GM19468 (cell line): ENCODE measurements around the gene RBM18.

Experiments used
- ATAC-seq: cut with Tn5 transposase; IDR thresholded peaks from one replicate; pipeline ENCODE4 v1.9.1; 2021; ENCODE audit warnings: mild to moderate bottlenecking, moderate library complexity, moderate number of reproducible peaks; ENCODE audit not compliant: unreplicated experiment; ENCODE audit errors: extremely low read depth

Gene RBM18

DNA sequence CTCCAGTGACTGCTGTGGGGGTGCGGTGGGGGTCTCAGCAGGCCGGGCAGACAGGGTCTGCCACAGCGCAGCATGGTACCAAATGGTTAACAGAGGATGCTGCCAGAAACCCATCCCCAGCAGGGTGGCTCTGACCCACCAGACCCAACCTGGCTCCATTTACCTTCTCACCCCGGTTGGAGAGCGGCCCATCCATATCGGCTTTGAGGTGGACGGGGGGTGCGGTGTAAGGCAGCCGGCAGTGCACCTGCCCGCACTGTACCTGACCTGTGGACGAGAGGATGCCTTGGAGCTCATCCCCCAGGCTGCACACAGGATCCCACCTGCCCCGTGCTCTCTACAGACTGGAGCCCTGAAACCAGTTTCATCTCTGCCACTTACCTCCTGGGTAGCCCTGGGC lies 55.2 kb downstream of the RBM18 start:
- ATAC-seq = no peak

DNA sequence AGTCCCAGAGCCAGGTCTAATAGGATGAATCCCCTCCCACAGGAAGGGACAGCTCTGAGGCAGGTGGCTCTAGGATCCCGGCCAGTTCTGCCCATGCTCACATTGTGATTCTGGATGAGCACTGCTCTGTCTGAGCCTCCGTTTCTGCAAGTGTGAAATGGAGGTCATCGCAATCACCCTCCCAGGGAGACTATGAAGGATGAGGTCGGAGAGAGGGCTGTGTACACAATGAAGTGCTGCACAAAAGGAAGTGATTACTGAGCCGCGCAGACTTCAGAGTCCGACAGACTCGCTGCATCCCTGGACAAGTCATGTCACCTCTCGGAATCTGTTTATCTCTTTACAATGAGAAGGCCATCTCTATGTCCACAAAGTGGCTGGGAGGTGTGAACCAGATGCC lies 57.5 kb downstream of the RBM18 start:
- ATAC-seq = no peak

DNA sequence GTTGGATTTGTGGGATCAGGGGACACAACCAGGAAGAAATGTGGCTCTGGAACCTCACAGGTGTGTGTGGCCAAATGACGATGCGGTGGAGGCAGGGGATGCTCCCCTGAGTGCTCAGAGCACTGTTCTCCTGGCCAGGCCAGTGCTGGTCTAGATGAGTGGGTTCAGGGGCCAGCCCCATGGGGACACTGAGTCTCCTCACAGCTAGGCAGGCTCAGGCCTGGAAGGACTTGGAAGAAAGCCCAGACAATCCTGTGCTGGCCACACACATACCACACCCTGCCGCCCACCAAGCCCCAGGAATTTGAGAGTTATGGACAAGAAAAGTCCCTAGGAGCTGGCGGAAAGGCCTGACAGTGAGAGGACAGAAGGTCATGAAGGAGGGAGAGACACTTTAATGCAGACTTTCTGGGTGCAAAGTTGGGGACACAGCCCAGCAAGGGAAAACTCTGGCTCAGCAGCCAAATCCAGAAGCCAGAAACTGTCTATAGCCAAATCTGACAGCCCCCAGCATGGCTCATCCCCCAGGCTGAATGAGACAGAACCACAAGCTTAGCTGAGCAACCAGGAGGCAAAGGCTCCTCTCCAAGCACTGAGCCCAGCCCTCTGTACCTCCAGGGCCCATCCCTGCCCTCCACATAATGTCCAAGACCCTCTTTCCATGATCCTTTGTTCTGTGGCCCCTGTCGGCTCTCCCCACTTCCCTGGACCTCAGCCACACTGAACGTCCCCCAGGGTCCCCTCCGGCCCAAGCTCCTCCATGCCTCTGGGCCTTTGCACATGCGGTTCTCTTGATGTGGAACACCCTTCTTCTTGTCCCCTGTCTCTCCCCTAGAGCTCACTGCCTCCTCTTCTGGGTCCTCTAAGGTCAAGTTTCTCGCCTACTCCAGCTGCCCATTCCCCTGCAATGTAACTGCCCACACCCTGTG lies 58.3 kb downstream of the RBM18 start:
- ATAC-seq = no peak

DNA sequence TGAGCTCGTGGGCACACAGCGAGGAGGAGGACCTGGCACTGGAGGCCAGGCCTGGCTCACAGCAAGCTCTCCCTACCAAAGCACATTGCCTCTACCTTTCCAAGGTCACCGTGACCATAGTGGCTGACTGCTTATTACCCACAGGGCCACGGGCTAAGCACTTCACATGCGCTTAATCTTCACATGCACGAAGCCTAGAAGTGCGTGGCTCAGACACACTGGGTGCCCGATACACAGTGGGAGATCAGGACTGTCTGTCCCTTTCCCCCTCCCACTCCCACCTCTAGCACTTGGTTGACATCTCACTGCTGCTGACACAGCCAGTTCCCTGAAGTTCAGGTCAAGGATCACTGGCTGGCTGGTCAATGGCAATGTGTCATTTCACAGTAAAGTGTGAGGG lies 59.5 kb downstream of the RBM18 start:
- ATAC-seq = no peak

DNA sequence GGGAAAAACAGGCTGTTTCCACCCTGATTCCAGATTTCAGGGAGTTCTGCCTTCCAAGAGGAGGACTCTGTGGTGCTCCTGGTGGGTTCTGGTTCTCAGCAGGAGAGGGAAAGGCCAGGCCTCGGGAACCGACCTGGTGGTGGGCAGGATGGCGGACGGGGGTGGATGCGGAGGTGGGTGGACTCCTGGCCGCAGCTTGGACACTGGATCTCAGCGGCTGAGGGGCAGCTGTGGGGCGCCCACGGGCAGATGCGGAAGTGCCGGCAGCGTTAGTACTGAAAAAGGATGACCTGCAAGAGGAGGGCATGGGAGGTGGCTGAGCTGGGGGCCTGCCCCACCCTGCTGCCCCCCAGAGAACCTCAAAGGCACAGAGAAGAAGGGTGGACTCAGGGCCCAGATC lies 60.1 kb downstream of the RBM18 start:
- ATAC-seq = no peak

DNA sequence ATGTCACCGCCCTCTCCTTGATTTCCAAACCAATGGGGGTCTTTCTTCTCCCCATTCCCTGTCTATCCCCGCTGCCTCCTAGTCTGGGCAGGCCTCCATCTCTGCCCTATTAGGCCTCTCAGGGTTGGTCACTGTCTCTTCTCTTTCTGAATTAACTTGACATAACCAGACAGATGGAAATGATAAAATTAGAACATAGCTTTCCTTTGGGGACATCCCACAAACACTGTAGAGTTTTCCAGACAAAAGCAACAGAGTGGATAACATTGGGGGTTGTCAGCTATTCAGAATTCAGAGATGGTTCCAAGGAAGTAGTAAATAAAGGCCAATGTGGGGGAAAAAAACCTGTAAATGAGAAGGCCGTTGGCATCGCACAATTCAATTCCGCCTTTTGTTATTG lies 60.6 kb downstream of the RBM18 start:
- no peak for ATAC-seq

DNA sequence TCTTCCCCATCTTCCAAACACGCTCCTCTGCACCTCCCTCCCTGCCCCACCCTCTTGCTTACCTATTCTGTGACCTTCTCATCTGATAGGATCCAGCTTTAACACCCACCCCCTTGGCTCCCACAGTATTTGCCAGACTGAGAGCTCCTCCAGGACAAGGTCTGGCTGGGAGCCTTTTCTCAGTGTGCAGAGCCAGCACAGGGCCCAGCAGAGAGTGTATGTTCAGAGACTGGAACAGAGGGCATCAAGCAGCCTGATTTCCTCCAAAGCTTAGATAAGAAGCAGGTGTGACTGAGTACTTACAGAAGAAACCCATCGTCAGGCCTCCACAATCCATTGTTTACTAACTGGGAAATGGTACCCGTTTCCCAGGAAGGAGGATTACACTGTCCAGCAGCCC lies 62.5 kb downstream of the RBM18 start:
- ATAC-seq = no peak

DNA sequence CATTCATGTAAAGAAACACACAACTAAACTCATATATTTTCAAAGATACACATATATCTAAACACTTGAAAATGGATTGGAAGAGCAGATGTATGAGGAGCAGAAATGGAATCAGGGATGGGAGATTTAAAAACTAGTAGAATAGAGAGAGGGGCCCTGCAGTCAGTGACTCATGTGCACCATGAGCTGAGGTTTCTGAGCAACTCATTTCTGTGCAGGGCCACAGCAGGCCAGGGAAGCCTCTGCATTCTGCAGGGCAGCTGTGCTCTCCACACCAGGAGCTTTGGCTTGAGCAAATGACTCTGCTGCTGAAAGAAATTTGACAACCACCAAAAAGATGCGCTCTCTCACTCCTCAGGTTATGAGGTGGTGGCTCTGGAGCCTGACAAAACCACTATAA lies 63.0 kb downstream of the RBM18 start:
- no peak for ATAC-seq

DNA sequence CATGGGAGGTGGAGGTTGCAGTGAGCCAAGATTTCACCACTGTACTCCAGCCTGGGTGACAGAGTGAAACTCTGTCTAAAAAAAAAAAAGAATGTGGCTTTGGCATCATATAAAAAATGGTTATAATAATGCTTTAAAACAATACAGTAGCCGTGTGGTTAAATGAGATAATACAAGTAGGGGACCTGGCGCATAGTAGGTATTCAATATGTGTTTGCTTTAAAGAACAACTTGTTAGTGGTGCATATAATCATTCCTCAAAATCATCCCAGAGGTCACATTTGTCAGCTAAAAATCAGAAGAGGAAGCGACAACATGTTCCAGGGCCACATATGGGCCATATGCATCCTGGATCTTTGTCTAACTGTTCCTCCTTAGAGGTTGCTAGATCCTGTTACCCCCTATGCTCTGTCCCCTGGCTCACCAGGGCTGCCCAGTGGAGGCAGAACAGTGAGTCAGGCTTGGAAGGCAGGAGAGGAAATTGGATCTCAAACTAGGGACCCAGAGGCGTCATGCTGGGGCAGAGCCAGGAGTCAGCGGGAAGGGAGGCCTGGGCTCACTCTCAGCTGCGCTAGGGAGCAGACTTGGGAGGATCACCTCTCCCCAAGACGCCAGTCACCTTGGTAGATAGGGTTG lies 63.6 kb downstream of the RBM18 start:
- ATAC-seq = no peak

DNA sequence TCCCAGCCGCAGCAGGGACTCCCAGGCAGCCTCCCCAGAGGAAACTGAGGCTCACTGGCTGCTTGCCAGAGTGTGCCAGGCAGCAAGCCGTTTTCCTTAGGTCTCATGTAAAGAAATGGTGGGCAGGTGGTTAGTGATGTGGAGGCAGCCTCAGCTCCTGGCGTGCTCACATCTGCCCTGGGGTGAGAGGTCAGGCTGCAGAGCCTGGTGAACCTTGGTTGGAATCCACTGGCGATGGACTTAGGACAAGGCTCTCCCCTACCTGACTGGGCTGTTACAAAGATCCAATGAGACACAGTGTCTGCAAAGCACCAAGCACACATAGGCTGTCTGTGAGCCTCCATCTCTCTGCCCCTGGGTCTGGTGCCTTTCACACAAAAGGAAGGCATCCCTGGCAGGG lies 66.8 kb downstream of the RBM18 start:
- ATAC-seq = no peak

DNA sequence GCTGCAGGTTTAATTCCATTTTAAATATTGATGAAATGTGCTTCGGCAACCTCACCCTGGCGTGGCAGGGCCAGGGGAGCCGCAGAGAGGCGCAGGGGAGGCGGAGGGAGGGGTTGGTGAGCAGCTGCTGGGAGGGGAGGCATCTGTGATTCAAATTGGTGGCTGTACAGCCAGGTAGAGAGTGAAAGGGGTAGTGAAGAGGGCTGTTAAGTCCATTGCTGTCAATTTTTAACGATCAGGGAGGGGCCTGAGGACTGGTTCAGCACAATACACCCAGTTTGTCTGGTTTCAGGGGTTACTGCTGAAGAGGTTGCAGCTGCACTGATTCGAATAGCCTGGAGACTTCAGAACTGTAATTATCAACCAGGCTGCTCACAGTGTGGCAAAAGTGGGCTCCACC lies 67.2 kb downstream of the RBM18 start:
- ATAC-seq = no peak

DNA sequence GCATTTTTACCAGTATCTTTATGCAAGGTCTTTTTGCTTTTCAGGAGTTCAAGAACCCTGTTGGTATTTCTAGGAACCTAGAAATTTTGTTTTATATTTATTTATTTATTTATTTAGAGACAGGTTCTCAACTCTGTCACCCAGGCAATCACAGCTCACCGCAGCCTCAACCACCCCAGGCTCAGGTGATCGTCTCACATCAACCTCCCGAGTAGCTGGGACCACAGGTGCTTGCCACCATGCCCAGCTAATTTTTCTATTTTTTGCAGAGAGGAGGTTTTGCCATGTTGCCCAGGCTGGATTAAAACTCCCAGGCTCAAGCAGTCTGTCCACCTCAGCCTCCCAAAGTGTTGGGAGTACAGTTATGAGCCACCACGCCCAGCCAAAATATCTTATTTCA lies 68.8 kb downstream of the RBM18 start:
- no peak for ATAC-seq

DNA sequence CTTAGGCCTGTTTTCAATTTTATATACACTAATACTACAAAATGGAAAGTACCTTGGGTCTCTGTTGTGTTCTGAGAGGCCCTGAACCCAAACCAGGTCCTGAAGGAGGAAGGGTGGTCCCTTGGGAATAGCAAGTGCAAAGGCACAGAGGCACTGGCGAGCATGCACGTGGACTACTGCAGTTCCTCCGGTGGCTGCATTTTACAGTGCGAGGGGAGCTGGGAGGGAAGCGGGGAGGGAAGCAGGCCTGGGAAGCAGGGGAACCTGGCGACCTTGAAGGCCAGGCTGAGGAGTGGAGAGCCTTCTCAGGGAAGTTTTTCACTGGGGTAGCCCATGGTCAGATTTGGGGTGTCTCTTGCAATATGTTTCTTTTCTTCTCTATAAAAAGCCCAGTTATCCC lies 71.0 kb downstream of the RBM18 start:
- ATAC-seq = no peak

DNA sequence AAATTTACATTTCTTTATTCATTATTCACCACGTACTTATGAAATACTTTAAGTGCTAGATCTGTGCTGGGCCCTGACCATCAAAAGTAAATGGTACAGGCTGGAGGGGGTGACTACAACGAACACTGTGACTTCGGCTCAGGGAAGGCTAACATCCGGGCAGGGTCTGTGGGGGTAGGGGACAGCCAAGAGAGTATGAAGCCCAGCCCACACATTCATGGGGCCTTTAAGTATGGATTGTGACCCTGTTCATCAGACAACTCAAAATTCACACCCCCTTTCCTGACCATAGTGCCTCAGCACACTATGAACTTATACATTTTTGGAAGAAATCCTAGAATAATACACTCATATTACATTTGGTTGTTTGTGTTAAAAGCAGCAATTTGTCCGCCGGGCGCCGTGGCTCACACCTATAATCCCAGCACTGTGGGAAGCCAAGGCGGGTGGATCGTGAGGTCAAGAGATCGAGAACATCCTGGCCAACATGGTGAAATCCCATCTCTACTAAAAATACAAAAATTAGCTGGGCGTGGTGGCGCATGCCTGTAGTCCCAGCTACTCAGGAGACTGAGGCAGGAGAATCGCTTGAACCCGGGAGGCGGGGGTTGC lies 71.6 kb downstream of the RBM18 start:
- ATAC-seq = no peak

DNA sequence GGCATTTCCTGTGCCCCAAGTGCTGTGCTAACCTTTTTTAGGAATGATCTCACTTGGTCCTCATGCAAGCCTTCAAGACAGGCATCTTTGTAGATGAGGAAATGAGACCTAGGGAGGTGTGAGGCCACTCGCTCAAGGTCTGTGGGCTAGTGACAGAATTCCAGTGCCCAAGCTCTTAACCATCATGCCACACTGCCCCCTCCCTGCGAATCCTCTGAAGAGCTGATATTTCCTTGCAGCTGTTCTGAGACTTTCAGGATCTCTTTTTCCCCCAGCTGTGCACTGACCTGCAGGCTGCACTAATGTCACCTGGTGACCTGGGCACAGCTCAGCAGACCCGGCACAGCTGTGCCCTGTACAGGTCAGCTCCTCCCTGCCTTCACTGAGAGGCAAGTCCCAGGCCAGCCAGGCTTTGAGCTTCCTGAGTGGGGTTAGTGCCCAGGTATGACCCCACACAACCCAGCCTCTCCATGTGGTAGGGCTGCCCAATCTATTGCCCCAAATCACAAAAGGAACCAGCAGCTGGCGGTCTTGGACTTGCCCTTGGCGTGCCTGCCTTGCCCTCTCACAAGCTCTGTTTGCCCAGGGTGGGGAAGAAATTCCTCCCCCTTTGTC lies 72.3 kb downstream of the RBM18 start:
- ATAC-seq = no peak

DNA sequence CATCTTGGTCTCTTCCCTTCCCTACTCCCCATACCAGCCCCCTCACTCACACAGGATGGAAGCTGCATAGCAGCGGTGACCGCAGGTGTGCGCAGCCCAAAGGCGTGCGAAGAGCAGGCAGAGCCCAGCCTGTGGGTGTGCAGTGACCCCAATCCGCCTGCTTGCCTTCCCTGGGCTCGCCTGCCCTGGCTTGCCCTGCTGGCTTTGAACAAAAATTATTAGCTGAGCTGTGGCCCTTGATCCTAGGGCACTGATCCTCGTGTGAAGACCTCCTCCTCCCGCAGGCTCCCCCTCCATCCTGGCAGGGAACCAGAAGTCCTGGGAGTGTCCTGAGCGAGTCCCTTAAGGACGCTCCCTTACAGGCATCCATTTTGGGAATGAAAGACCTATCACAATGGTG lies 73.1 kb downstream of the RBM18 start:
- no peak for ATAC-seq

DNA sequence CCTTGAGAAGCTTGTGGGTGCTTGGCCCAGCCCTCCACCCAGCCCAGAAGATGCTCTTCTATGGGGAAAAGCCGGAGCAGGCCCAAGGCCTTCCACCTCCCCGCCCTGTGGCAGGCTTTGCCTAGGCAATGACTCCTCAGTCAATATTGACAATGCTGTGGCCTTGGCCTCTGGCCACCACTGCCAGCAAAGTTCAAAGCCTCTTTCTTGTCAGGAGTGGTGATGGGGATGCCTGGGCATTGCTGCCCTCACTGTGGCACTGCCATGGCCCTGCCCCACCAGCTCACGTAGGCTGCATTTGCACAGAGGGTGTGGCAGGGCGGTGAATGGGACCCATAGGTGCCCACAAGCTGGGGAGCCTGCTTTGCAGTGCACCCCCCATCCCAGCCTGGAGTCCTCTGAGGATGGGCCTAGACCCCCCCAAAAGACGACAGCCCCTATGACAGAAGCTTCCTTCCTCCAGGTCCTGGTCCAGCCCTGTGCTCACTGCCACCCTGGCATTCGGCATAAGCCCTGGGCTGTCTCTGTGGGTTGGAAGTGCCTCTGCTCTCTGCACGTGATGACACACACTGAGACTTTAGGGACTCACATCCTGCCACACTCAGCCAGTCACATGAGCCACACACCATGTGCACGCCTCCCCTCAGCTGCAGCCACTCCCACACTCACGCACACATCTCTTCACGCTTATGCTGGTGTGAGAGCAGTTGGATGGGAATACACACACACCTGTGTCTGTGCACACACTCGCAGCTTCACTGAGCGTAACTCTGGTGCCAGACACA lies 73.9 kb downstream of the RBM18 start:
- no peak for ATAC-seq

DNA sequence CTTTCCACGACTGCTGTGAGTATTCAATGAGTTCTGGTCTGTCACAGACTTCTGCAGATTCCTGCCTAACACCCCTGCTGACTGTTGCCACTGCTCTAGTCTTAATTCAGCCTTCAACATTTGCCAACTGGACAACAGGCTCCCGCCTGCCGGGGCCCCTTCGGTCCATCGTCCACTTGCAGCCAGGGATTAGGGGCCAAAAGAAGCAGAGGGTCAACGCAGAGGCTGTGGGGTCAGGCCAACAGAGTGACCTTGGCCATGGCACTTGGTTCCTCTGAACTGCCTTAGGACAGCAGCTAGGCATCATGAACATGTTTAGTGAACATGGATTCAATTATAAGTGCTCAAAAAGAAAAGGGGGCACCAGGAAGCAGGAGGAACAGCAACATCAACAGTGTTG lies 76.3 kb downstream of the RBM18 start:
- ATAC-seq = no peak
